HepG2 (cell line): ENCODE data around the gene ABHD1. TPM values are rescaled to one million over a fixed set of nuclear protein-coding genes. Genes with fewer than 3 reads are reported as not detected.
A peak's percentile ranks its signal among the peaks of the same experiment; 100 is the strongest.

Source experiments
- CCAR2 ChIP-seq: fragments of 200-400 bp; formaldehyde crosslinking; optimal IDR thresholded peaks from 2 replicates; pipeline ENCODE3; 2018; ENCODE audit warnings: low read depth, mild to moderate bottlenecking, low read length, moderate library complexity
- MBNL3 ChIP-seq: fragments of 250-450 bp; sonication (Bioruptor Pico); conservative IDR thresholded peaks from 2 replicates; pipeline ENCODE4 v1.8.0; 2022; ENCODE audit warnings: mild to moderate bottlenecking, inconsistent platforms
- MYNN ChIP-seq: sonication (generic); formaldehyde crosslinking; IDR thresholded peaks from 2 replicates; pipeline ENCODE4 v1.4.0; 2020; ENCODE audit warnings: mild to moderate bottlenecking, low read depth, missing genetic modification reagents
- NCOR1 ChIP-seq: fragments of 200-600 bp; sonication (generic); IDR thresholded peaks from 2 replicates; pipeline ENCODE4 v1.7.0; 2017; ENCODE audit warnings: antibody characterized with exemption, low read length, borderline replicate concordance
- NFKB2 ChIP-seq: sonication (generic); formaldehyde crosslinking; IDR thresholded peaks from 2 replicates; pipeline ENCODE4 v1.4.0; 2020; ENCODE audit warnings: missing genetic modification reagents, borderline replicate concordance
- PAWR ChIP-seq: sonication (generic); formaldehyde crosslinking; IDR thresholded peaks from 2 replicates; pipeline ENCODE4 v1.4.0; 2020; ENCODE audit warnings: missing genetic modification reagents, mild to moderate bottlenecking, borderline replicate concordance
- RFX3 ChIP-seq: IDR thresholded peaks from 2 replicates; pipeline ENCODE4 v1.6.1; 2016; ENCODE audit warnings: missing biosample characterization, missing genetic modification reagents
- RFX5 ChIP-seq: IDR thresholded peaks from 2 replicates; pipeline ENCODE4 v1.6.1; 2011; ENCODE audit warnings: low read depth, low read length, improper control_type of control experiment
- SALL1 ChIP-seq: sonication (generic); formaldehyde crosslinking; IDR thresholded peaks from 2 replicates; pipeline ENCODE4 v1.8.0; 2022; ENCODE audit warnings: mild to moderate bottlenecking, missing genetic modification reagents
- SYNCRIP ChIP-seq: fragments of 200-400 bp; formaldehyde crosslinking; IDR thresholded peaks from 2 replicates; pipeline ENCODE4 v1.6.1; 2018; ENCODE audit warnings: mild to moderate bottlenecking, low read depth, low read length; ENCODE audit not compliant: insufficient read depth
- TRIM24 ChIP-seq: sonication (generic); formaldehyde crosslinking; IDR thresholded peaks from 2 replicates; pipeline ENCODE4 v1.8.0; 2022; ENCODE audit warnings: mild to moderate bottlenecking, missing genetic modification reagents
- ZBTB21 ChIP-seq: sonication (generic); formaldehyde crosslinking; IDR thresholded peaks from 2 replicates; pipeline ENCODE4 v1.4.0; 2020; ENCODE audit warnings: missing genetic modification reagents
- ZBTB3 ChIP-seq: sonication (generic); formaldehyde crosslinking; IDR thresholded peaks from 2 replicates; pipeline ENCODE4 v1.4.0; 2020; ENCODE audit warnings: low read depth, mild to moderate bottlenecking, moderate library complexity, missing genetic modification reagents, borderline replicate concordance
- ZBTB38 ChIP-seq: sonication (generic); formaldehyde crosslinking; IDR thresholded peaks from 2 replicates; pipeline ENCODE4 v1.5.1; 2020; ENCODE audit warnings: mild to moderate bottlenecking, missing genetic modification reagents
- ZFP1 ChIP-seq: IDR thresholded peaks from 2 replicates; pipeline ENCODE4 v1.6.1; 2016
- ZNF335 ChIP-seq: sonication (generic); formaldehyde crosslinking; IDR thresholded peaks from 2 replicates; pipeline ENCODE4 v1.4.0; 2020; ENCODE audit warnings: missing genetic modification reagents
- ZNF33A ChIP-seq: sonication (generic); formaldehyde crosslinking; IDR thresholded peaks from 2 replicates; pipeline ENCODE4 v1.5.1; 2020; ENCODE audit warnings: missing genetic modification reagents, mild to moderate bottlenecking, moderate library complexity, borderline replicate concordance
- ZNF354B ChIP-seq: sonication (generic); formaldehyde crosslinking; IDR thresholded peaks from 2 replicates; pipeline ENCODE4 v1.8.0; 2022; ENCODE audit warnings: mild to moderate bottlenecking, missing genetic modification reagents
- polyA plus RNA-seq, 8 experiments: library from polyadenylated mRNA; depleted of rRNA in 3 of 8; stranded (reverse) in 7 of 8; unstranded in 1 of 8; fragments of >200 nt; fragmentation: Illumina TruSeq in 4 of 8; extraction: Trizol in 4 of 8; gene quantifications; 2 replicates each; pipeline versions ENCODE4 v1.2.1 to v1.2.3, GENCODE V29; 2011 to 2016; ENCODE audit warnings: low read depth in 4 of 8, missing spikeins in 1 of 8, mixed read lengths in 1 of 8; ENCODE audit not compliant: insufficient read depth in 1 of 8
- total RNA-seq, 5 experiments: library from RNA; depleted of rRNA; stranded (reverse); fragments of >200 nt; fragmentation: Illumina TruSeq; extraction: Trizol; gene quantifications; 2 replicates each; pipeline ENCODE4 v1.2.3, GENCODE V29; 2016; ENCODE audit warnings: low read depth in 1 of 5
- TF ChIP-seq, protein P1 (sequence below): sonication (generic); formaldehyde crosslinking; IDR thresholded peaks from 2 replicates; pipeline ENCODE4 v1.4.0; 2020; ENCODE audit warnings: missing genetic modification reagents
- TF ChIP-seq, protein P2 (sequence below): sonication (generic); formaldehyde crosslinking; IDR thresholded peaks from 2 replicates; pipeline ENCODE4 v1.4.0; 2020; ENCODE audit warnings: mild to moderate bottlenecking, low read depth, missing genetic modification reagents
- TF ChIP-seq, protein P3 (sequence below): sonication (generic); formaldehyde crosslinking; IDR thresholded peaks from 2 replicates; pipeline ENCODE4 v1.9.0; 2021; ENCODE audit warnings: missing genetic modification reagents, borderline replicate concordance

ABHD1 gene
- total and polyA plus RNA-seq, 2 of the 13 experiments (the other 11 are each of a cell fraction or from before 2014, with no cell fraction given), result 0.04 to 0.81 TPM

DNA sequence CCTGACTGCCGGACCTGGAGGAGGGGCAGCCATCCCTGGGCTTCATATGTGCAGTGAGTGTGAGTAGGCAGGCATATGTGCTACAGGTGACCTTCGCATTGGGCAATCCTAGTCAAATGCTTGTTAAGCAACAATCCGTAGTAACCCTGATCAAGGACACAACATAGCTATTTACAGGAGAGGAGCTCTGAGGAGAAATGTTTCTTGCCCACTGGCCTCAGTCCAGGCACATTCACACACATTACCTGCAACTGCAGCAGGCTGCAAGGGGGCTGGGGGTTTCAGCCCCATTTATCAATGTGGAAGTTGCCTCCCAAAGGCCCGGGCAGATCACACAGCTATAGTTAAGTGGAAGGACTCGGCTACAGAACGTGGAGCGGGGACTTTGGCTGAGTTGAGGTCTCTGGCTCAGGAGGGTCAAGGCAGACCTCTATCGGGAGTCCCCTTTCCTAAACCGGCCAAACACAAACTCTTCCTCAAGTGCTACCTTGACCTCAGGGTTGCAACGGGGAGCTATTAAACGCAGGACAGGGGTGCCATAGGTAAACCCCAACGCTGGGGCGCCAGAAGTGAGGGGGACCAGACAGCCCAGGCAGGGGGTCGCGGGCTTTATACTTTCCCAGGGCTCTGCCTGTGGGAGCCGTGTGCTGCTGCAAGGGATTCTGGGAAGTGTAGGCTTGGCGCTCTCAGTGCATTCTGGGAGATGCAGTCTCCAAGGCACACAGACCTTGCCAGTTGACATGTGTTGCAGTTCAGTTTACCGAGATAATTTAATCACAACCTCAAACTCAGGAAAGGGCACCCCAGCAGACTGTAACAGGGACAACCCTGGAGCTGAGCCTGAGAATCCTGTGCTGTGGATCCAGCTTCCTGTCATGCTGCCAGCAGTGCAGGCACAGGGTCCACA is 27.6 kb upstream of the ABHD1 start (continued):
- TF ChIP-seq SALL1, result peak; percentile 99
- TF ChIP-seq SYNCRIP, result no peak
- no peak; the same call in 1 of the 2 replicates for TF ChIP-seq PAWR (CRISPR knock-in tag)
- TF ChIP-seq ZNF335 (CRISPR knock-in tag), result peak; percentile 88
- TF ChIP-seq, protein P1, sequence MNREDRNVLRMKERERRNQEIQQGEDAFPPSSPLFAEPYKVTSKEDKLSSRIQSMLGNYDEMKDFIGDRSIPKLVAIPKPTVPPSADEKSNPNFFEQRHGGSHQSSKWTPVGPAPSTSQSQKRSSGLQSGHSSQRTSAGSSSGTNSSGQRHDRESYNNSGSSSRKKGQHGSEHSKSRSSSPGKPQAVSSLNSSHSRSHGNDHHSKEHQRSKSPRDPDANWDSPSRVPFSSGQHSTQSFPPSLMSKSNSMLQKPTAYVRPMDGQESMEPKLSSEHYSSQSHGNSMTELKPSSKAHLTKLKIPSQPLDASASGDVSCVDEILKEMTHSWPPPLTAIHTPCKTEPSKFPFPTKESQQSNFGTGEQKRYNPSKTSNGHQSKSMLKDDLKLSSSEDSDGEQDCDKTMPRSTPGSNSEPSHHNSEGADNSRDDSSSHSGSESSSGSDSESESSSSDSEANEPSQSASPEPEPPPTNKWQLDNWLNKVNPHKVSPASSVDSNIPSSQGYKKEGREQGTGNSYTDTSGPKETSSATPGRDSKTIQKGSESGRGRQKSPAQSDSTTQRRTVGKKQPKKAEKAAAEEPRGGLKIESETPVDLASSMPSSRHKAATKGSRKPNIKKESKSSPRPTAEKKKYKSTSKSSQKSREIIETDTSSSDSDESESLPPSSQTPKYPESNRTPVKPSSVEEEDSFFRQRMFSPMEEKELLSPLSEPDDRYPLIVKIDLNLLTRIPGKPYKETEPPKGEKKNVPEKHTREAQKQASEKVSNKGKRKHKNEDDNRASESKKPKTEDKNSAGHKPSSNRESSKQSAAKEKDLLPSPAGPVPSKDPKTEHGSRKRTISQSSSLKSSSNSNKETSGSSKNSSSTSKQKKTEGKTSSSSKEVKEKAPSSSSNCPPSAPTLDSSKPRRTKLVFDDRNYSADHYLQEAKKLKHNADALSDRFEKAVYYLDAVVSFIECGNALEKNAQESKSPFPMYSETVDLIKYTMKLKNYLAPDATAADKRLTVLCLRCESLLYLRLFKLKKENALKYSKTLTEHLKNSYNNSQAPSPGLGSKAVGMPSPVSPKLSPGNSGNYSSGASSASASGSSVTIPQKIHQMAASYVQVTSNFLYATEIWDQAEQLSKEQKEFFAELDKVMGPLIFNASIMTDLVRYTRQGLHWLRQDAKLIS (CRISPR knock-in tag), result 0 out of 2 replicates have a peak, but pooled peaks have one; percentile 71
- peak; percentile 67 for TF ChIP-seq ZNF354B (CRISPR knock-in tag)
- no peak for TF ChIP-seq RFX5
- no peak; the same call in none of the 2 replicates for TF ChIP-seq NFKB2 (CRISPR knock-in tag)
- TF ChIP-seq CCAR2, result no peak
- TF ChIP-seq ZFP1 (CRISPR knock-in tag), result peak; percentile 92; the same call in 1 of the 2 replicates
- TF ChIP-seq, protein P2, sequence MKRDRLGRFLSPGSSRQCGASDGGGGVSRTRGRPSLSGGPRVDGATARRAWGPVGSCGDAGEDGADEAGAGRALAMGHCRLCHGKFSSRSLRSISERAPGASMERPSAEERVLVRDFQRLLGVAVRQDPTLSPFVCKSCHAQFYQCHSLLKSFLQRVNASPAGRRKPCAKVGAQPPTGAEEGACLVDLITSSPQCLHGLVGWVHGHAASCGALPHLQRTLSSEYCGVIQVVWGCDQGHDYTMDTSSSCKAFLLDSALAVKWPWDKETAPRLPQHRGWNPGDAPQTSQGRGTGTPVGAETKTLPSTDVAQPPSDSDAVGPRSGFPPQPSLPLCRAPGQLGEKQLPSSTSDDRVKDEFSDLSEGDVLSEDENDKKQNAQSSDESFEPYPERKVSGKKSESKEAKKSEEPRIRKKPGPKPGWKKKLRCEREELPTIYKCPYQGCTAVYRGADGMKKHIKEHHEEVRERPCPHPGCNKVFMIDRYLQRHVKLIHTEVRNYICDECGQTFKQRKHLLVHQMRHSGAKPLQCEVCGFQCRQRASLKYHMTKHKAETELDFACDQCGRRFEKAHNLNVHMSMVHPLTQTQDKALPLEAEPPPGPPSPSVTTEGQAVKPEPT (CRISPR knock-in tag), result no peak
- 0 out of 2 replicates have a peak, but pooled peaks have one; percentile 33 for TF ChIP-seq ZBTB21 (CRISPR knock-in tag)
- TF ChIP-seq ZBTB3, result no peak
- TF ChIP-seq NCOR1, result peak; percentile 84; the same call in 1 of the 2 replicates
- peak; percentile 51; the same call in 1 of the 2 replicates for TF ChIP-seq RFX3 (CRISPR knock-in tag)
- TF ChIP-seq, protein P3, sequence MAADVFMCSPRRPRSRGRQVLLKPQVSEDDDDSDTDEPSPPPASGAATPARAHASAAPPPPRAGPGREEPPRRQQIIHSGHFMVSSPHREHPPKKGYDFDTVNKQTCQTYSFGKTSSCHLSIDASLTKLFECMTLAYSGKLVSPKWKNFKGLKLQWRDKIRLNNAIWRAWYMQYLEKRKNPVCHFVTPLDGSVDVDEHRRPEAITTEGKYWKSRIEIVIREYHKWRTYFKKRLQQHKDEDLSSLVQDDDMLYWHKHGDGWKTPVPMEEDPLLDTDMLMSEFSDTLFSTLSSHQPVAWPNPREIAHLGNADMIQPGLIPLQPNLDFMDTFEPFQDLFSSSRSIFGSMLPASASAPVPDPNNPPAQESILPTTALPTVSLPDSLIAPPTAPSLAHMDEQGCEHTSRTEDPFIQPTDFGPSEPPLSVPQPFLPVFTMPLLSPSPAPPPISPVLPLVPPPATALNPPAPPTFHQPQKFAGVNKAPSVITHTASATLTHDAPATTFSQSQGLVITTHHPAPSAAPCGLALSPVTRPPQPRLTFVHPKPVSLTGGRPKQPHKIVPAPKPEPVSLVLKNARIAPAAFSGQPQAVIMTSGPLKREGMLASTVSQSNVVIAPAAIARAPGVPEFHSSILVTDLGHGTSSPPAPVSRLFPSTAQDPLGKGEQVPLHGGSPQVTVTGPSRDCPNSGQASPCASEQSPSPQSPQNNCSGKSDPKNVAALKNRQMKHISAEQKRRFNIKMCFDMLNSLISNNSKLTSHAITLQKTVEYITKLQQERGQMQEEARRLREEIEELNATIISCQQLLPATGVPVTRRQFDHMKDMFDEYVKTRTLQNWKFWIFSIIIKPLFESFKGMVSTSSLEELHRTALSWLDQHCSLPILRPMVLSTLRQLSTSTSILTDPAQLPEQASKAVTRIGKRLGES (CRISPR knock-in tag), result no peak; the same call in 1 of the 2 replicates
- TF ChIP-seq MBNL3 (CRISPR knock-in tag), result no peak
- no peak; the same call in none of the 2 replicates for TF ChIP-seq ZBTB38 (CRISPR knock-in tag)
- no peak for TF ChIP-seq ZNF33A (CRISPR knock-in tag)
- TF ChIP-seq MYNN (CRISPR knock-in tag), result peak; percentile 50; the same call in 1 of the 2 replicates
- TF ChIP-seq TRIM24 (CRISPR knock-in tag), result peak; percentile 45; the same call in 1 of the 2 replicates
